DND-41 (cell line): ENCODE measurements around the gene HHEX.

ENCODE experiments used
- ATAC-seq: fragments of 200-7000 bp; cut with Tn5 transposase; 3 replicates; pipeline ENCODE4 v1.9.1; 2021; ENCODE audit warnings: low read depth; ENCODE audit not compliant: insufficient read depth
- DNase-seq: peaks from one replicate; pipeline ENCODE4 v3.0.0-alpha.2; 2020
- H2AFZ ChIP-seq: 2 replicates; pipeline ENCODE4 v1.6.0; 2012; ENCODE audit warnings: low read depth, low read length
- H3K27ac ChIP-seq: 2 replicates; pipeline ENCODE4 v1.5.1; 2012; ENCODE audit warnings: low read length, inconsistent platforms
- H3K27me3 ChIP-seq: fragments of 200-600 bp; sonication (generic); 2 replicates; pipeline ENCODE4 v1.6.0; 2012; ENCODE audit warnings: low read length, mild to moderate bottlenecking, inconsistent platforms; ENCODE audit not compliant: insufficient read depth, poor library complexity
- H3K36me3 ChIP-seq: 2 replicates; pipeline ENCODE4 v1.5.1; 2012; ENCODE audit warnings: low read length, inconsistent platforms; ENCODE audit not compliant: insufficient read depth
- H3K4me1 ChIP-seq: 2 replicates; pipeline ENCODE4 v1.5.1; 2012; ENCODE audit warnings: mild to moderate bottlenecking, low read length; ENCODE audit not compliant: insufficient read depth
- H3K4me2 ChIP-seq: 2 replicates; pipeline ENCODE4 v1.6.0; 2012; ENCODE audit warnings: mild to moderate bottlenecking, moderate library complexity, low read length, inconsistent platforms; ENCODE audit not compliant: insufficient read depth
- H3K4me3 ChIP-seq, 2 experiments: fragments of 200-600 bp in 1 of 2; shearing (Covaris generic) in 1 of 2; 2 replicates each; pipeline ENCODE4 v1.5.1; 2012 to 2016; ENCODE audit warnings: inconsistent platforms in 2 of 2, low read length in 2 of 2, mild to moderate bottlenecking in 2 of 2, low read depth in 1 of 2, moderate library complexity in 1 of 2
- H3K79me2 ChIP-seq: 2 replicates; pipeline ENCODE4 v1.6.0; 2012; ENCODE audit warnings: low read length, inconsistent platforms; ENCODE audit not compliant: insufficient read depth
- H3K9ac ChIP-seq: 2 replicates; pipeline ENCODE4 v1.6.0; 2012; ENCODE audit warnings: low read depth, mild to moderate bottlenecking, inconsistent platforms, low read length, moderate library complexity
- H3K9me3 ChIP-seq: 2 replicates; pipeline ENCODE4 v1.5.1; 2012; ENCODE audit warnings: low read length, moderate library complexity, mild to moderate bottlenecking, inconsistent platforms; ENCODE audit not compliant: insufficient read depth, severe bottlenecking
- H4K20me1 ChIP-seq: 2 replicates; pipeline ENCODE4 v1.6.0; 2012; ENCODE audit warnings: low read length; ENCODE audit not compliant: insufficient read depth
- EZH2 ChIP-seq: IDR thresholded peaks from 3 replicates; pipeline ENCODE4 v1.6.1; 2012; ENCODE audit warnings: borderline replicate concordance, low read depth, mild to moderate bottlenecking, moderate library complexity, low read length, inconsistent platforms; ENCODE audit not compliant: severe bottlenecking
- TF ChIP-seq, protein P1 (sequence below): IDR thresholded peaks from 2 replicates; pipeline ENCODE4 v1.5.1; 2012; ENCODE audit warnings: borderline replicate concordance, low read length, moderate library complexity, mild to moderate bottlenecking; ENCODE audit not compliant: poor library complexity, severe bottlenecking; ENCODE audit errors: extremely low read depth

The HHEX gene

DNA sequence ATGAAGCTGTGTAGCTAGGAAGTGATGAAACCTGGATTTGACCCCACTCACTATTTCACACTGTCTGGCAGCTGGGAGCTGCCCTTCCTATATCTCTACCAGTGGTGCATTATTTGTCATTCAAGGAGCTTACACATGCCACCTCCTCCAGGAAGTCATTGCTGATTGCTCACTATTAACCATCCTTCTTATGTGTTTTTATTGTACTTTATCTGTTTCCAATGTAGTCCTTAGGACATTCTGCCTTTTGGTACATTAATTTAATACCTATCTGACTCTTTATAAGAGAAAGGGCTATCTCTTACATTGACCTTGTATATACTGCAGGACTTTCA is 31.0 kb downstream of the HHEX start:
- no peak for ATAC-seq
- no peak overlapping the region for H3K27ac ChIP-seq

DNA sequence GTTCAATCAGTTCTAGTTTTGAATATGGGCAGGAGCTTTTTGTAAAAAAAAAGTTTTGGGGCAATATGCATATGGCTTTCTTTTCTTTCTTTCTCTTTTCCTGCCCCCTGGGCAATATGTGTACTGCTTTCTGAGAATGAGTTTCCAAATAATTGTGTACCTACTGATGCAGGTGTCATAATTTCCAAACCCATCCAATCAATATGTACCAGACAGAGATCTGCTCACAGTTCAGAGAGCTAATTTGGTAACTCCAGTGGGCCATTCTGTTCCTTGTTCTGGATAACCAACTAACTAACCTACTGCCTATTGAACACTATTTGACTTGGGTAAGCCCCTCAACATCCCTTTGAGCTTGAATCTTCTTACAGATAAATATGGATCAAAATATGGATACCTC is 32.6 kb downstream of the HHEX start:
- Histone ChIP-seq H3K27ac (no peak overlapping the region), H3K79me2 (no peaks in the 10 kb centered on the region), H2AFZ (no peak overlapping the region), H3K36me3 (no peaks in the 10 kb centered on the region), H4K20me1 (no peaks in the 10 kb centered on the region), H3K4me2 (no peak overlapping the region), H3K9ac (no peak overlapping the region), H3K4me1 (no peaks in the 10 kb centered on the region), H3K27me3 (no peaks in the 10 kb centered on the region), H3K4me3 (no peak overlapping the region), H3K9me3 (no peaks in the 10 kb centered on the region)
- ATAC-seq, result no peak
- TF ChIP-seq, protein P1, sequence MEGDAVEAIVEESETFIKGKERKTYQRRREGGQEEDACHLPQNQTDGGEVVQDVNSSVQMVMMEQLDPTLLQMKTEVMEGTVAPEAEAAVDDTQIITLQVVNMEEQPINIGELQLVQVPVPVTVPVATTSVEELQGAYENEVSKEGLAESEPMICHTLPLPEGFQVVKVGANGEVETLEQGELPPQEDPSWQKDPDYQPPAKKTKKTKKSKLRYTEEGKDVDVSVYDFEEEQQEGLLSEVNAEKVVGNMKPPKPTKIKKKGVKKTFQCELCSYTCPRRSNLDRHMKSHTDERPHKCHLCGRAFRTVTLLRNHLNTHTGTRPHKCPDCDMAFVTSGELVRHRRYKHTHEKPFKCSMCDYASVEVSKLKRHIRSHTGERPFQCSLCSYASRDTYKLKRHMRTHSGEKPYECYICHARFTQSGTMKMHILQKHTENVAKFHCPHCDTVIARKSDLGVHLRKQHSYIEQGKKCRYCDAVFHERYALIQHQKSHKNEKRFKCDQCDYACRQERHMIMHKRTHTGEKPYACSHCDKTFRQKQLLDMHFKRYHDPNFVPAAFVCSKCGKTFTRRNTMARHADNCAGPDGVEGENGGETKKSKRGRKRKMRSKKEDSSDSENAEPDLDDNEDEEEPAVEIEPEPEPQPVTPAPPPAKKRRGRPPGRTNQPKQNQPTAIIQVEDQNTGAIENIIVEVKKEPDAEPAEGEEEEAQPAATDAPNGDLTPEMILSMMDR, result no peak
- no peak for TF ChIP-seq EZH2
- no peak for DNase-seq

More for the DNA sequence above, 31.0 kb downstream of the HHEX start:
- no peak overlapping the region for H3K9ac ChIP-seq
- H3K27me3 ChIP-seq, result no peaks in the 10 kb centered on the region
- no peak overlapping the region for H3K4me3 ChIP-seq
- no peak for DNase-seq
- no peaks in the 10 kb centered on the region for H3K36me3 ChIP-seq
- no peak overlapping the region for H2AFZ ChIP-seq
- no peak overlapping the region for H3K4me2 ChIP-seq
- no peaks in the 10 kb centered on the region for H3K9me3 ChIP-seq
- H3K79me2 ChIP-seq, result no peaks in the 10 kb centered on the region
- H4K20me1 ChIP-seq, result no peaks in the 10 kb centered on the region
- H3K4me1 ChIP-seq, result no peaks in the 10 kb centered on the region
- TF ChIP-seq EZH2, result no peak
- TF ChIP-seq, protein P1, result no peak

DNA sequence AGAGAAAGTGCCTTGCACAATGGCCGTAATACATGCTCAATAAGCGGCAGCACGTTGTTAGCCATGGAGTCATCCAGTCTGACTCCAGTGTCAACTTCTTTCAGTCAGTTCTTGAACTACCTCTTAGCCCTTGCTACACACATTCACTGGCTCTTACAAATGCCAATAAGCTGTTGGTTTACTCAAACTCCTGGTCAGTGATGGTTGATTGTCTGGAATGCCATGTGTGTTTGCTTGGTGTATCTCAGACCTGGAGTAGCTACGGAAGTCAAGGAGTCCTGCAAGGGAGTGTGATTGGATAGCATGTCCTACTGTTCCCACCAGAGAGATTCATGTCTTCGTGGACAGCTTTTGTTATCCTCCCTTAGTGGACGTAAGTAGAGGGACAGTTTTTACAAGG is 37.4 kb downstream of the HHEX start:
- Histone ChIP-seq H3K9me3 (no peaks in the 10 kb centered on the region), H3K27ac (no peak overlapping the region), H3K9ac (no peak overlapping the region), H3K4me3 (no peak overlapping the region), H4K20me1 (no peaks in the 10 kb centered on the region), H3K36me3 (no peaks in the 10 kb centered on the region), H3K27me3 (no peaks in the 10 kb centered on the region), H3K4me1 (no peaks in the 10 kb centered on the region), H3K4me2 (no peak overlapping the region), H2AFZ (no peak overlapping the region), H3K79me2 (no peaks in the 10 kb centered on the region)
- TF ChIP-seq EZH2, result no peak
- TF ChIP-seq, protein P1, result no peak
- ATAC-seq (no peak), DNase-seq (no peak)

DNA sequence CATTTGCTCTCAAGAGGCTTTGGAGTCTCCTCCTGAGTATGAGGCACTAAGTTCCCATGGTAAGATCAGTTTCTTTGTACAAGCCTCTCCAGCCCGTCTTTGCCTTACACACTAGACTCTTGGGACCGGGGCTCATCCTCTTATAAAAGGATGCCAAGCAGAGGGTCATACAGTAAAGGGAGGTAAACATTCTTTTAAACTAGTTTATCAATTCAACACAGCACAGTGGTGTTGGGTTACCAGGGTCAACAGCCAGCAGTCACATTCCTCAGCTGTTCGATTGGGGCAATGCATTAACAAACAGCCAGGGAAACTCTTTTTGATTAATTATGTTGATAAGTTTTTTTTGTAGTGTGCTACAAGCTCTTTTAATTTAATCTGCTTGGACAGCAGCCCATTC is 37.8 kb downstream of the HHEX start:
- H3K9ac ChIP-seq, result no peak overlapping the region
- no peaks in the 10 kb centered on the region for H4K20me1 ChIP-seq
- no peaks in the 10 kb centered on the region for H3K36me3 ChIP-seq
- no peak overlapping the region for H3K4me3 ChIP-seq
- no peak for DNase-seq
- H2AFZ ChIP-seq, result no peak overlapping the region
- no peak overlapping the region for H3K4me2 ChIP-seq
- no peaks in the 10 kb centered on the region for H3K9me3 ChIP-seq
- ATAC-seq, result no peak
- no peaks in the 10 kb centered on the region for H3K4me1 ChIP-seq
- H3K79me2 ChIP-seq, result no peaks in the 10 kb centered on the region
- no peaks in the 10 kb centered on the region for H3K27me3 ChIP-seq
- no peak overlapping the region for H3K27ac ChIP-seq
- TF ChIP-seq, protein P1, result no peak
- no peak for TF ChIP-seq EZH2
